Astrocyte (in vitro differentiated cells and primary cell): ENCODE data around the gene ZNF487. TPM values are rescaled to one million over a fixed set of nuclear protein-coding genes. Genes with fewer than 3 reads are reported as not detected.

Source experiments
- DNase-seq: peaks from one replicate; pipeline ENCODE4 v3.0.0-alpha.2; 2010; ENCODE audit warnings: low read depth
- FAIRE-seq: peaks from 2 replicates; lab custom pipeline; 2011; peaks lifted over from hg19 to GRCh38; lab: Jason Lieb, UNC
- H2AFZ ChIP-seq: 2 replicates; pipeline ENCODE4 v1.6.0; 2012; ENCODE audit warnings: low read depth, low read length, inconsistent platforms
- H3K27ac ChIP-seq: 2 replicates; pipeline ENCODE4 v1.5.1; 2011; ENCODE audit warnings: low read depth, low read length, inconsistent platforms
- H3K27me3 ChIP-seq: 2 replicates; pipeline ENCODE4 v1.6.0; 2011; ENCODE audit warnings: low read length, inconsistent platforms; ENCODE audit not compliant: insufficient read depth
- H3K36me3 ChIP-seq: 2 replicates; pipeline ENCODE4 v1.5.1; 2011; ENCODE audit warnings: low read length, inconsistent platforms; ENCODE audit not compliant: insufficient read depth
- H3K4me1 ChIP-seq: 2 replicates; pipeline ENCODE4 v1.5.1; 2011; ENCODE audit warnings: low read length, inconsistent platforms; ENCODE audit not compliant: insufficient read depth
- H3K4me2 ChIP-seq: 2 replicates; pipeline ENCODE4 v1.6.0; 2012; ENCODE audit warnings: low read length, inconsistent platforms
- H3K4me3 ChIP-seq: 2 replicates; pipeline ENCODE4 v1.5.1; 2011; ENCODE audit warnings: low read depth, mild to moderate bottlenecking, low read length, inconsistent platforms; ENCODE audit not compliant: insufficient read depth
- H3K79me2 ChIP-seq: 2 replicates; pipeline ENCODE4 v1.6.0; 2012; ENCODE audit warnings: mild to moderate bottlenecking, low read length, inconsistent platforms; ENCODE audit not compliant: insufficient read depth
- H3K9ac ChIP-seq: 2 replicates; pipeline ENCODE4 v1.6.0; 2012; ENCODE audit warnings: mild to moderate bottlenecking, low read length, inconsistent platforms
- H3K9me3 ChIP-seq: 2 replicates; pipeline ENCODE4 v1.5.1; 2012; ENCODE audit warnings: low read depth, mild to moderate bottlenecking, low read length, inconsistent platforms; ENCODE audit not compliant: insufficient read depth
- H4K20me1 ChIP-seq: 2 replicates; pipeline ENCODE4 v1.6.0; 2012; ENCODE audit warnings: low read length, inconsistent platforms; ENCODE audit not compliant: insufficient read depth
- H3K27ac Mint-ChIP-seq: one replicate; pipeline ENCODE4 v1.8.0; 2021; ENCODE audit warnings: mild to moderate bottlenecking, mixed read lengths; ENCODE audit not compliant: unreplicated experiment
- H3K27me3 Mint-ChIP-seq: one replicate; pipeline ENCODE4 v1.8.0; 2021; ENCODE audit warnings: low read depth, mixed read lengths; ENCODE audit not compliant: unreplicated experiment
- H3K36me3 Mint-ChIP-seq: one replicate; pipeline ENCODE4 v1.8.0; 2021; ENCODE audit warnings: low read depth, mixed read lengths; ENCODE audit not compliant: unreplicated experiment
- H3K4me1 Mint-ChIP-seq: one replicate; pipeline ENCODE4 v1.8.0; 2021; ENCODE audit warnings: low read depth, mixed read lengths; ENCODE audit not compliant: unreplicated experiment
- H3K4me3 Mint-ChIP-seq: one replicate; pipeline ENCODE4 v1.8.0; 2021; ENCODE audit warnings: mild to moderate bottlenecking, moderate library complexity, mixed read lengths; ENCODE audit not compliant: unreplicated experiment
- H3K9me3 Mint-ChIP-seq: one replicate; pipeline ENCODE4 v1.8.0; 2021; ENCODE audit warnings: mild to moderate bottlenecking, mixed read lengths; ENCODE audit not compliant: unreplicated experiment
- EZH2 ChIP-seq: IDR thresholded peaks from 2 replicates; pipeline ENCODE4 v1.6.1; 2012; ENCODE audit warnings: mild to moderate bottlenecking, low read length, inconsistent platforms; ENCODE audit not compliant: insufficient read depth
- total RNA-seq: library from RNA; stranded (reverse); gene quantifications from 2 replicates; pipeline ENCODE4 v1.2.1, GENCODE V29; 2021
- TF ChIP-seq, protein P1 (sequence below): IDR thresholded peaks from 2 replicates; pipeline ENCODE4 v1.5.1; 2011; ENCODE audit warnings: low read depth, mild to moderate bottlenecking, inconsistent platforms, low read length, moderate library complexity; ENCODE audit not compliant: insufficient read depth

ZNF487 gene
- total RNA-seq, 1 donor from 2014 or later: 2.8 TPM

DNA sequence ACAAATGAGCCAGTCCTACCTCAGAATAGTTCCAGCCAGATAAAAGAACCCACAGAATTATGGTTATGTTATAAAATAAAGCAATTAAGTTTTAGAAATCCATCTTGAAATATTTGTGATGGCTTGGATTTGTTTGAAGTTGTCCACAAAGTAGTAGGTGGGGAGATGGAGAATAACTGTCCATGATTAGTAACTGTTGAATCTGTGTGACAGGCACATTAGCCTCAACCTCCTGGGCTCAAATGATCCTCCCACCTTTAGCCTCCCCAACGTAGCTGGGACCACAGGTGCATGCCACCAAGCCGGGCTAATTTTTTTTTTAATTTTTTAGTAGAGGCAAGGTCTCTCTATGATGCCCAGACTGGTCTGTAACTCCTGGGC lies 38.0 kb upstream of the ZNF487 start:
- Histone ChIP-seq H3K9me3 (no peaks in the 10 kb centered on the region), H2AFZ (no peak overlapping the region), H3K4me2 (peak overlapping the region; percentile 88), H3K9ac (no peak overlapping the region), H4K20me1 (peaks cover 92% of the 10 kb centered on the region), H3K27me3 (no peaks in the 10 kb centered on the region), H3K4me1 (peaks cover 38% of the 10 kb centered on the region), H3K36me3 (peaks cover 14% of the 10 kb centered on the region), H3K4me3 (no peak overlapping the region), H3K79me2 (peaks cover 97% of the 10 kb centered on the region), H3K27ac (peak overlapping the region; percentile 66)
- Mint-ChIP-seq H3K9me3 (no peaks in the 10 kb centered on the region), H3K4me3 (no peak overlapping the region), H3K4me1 (peaks cover 48% of the 10 kb centered on the region), H3K27me3 (no peaks in the 10 kb centered on the region), H3K27ac (peak overlapping the region; percentile 75), H3K36me3 (no peaks in the 10 kb centered on the region)
- DNase-seq (no peak), FAIRE-seq (no peak)
- no peak for TF ChIP-seq EZH2
- TF ChIP-seq, protein P1, sequence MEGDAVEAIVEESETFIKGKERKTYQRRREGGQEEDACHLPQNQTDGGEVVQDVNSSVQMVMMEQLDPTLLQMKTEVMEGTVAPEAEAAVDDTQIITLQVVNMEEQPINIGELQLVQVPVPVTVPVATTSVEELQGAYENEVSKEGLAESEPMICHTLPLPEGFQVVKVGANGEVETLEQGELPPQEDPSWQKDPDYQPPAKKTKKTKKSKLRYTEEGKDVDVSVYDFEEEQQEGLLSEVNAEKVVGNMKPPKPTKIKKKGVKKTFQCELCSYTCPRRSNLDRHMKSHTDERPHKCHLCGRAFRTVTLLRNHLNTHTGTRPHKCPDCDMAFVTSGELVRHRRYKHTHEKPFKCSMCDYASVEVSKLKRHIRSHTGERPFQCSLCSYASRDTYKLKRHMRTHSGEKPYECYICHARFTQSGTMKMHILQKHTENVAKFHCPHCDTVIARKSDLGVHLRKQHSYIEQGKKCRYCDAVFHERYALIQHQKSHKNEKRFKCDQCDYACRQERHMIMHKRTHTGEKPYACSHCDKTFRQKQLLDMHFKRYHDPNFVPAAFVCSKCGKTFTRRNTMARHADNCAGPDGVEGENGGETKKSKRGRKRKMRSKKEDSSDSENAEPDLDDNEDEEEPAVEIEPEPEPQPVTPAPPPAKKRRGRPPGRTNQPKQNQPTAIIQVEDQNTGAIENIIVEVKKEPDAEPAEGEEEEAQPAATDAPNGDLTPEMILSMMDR: no peak

GRCh38 chr10:43399320-43400310 lies 37.3 kb upstream of the ZNF487 start:
- peak overlapping the region; percentile 75 for H3K27ac Mint-ChIP-seq
- no peaks in the 10 kb centered on the region for H3K27me3 Mint-ChIP-seq
- Histone ChIP-seq H3K36me3 (peaks cover 7% of the 10 kb centered on the region), H3K4me1 (peaks cover 38% of the 10 kb centered on the region), H3K4me2 (peak overlapping the region; percentile 5), H3K9ac (no peak overlapping the region), H2AFZ (no peak overlapping the region), H3K9me3 (no peaks in the 10 kb centered on the region), H3K27ac (peak overlapping the region; percentile 66), H3K4me3 (no peak overlapping the region), H4K20me1 (peaks cover 92% of the 10 kb centered on the region), H3K79me2 (peaks cover 97% of the 10 kb centered on the region), H3K27me3 (no peaks in the 10 kb centered on the region)
- peak overlapping the region; percentile 23 for H3K4me3 Mint-ChIP-seq
- H3K36me3 Mint-ChIP-seq: peaks cover 4% of the 10 kb centered on the region
- FAIRE-seq: peak; percentile 64
- TF ChIP-seq, protein P1: no peak
- TF ChIP-seq EZH2: no peak
- peak; percentile 71 for DNase-seq
- peaks cover 50% of the 10 kb centered on the region for H3K4me1 Mint-ChIP-seq
- H3K9me3 Mint-ChIP-seq: no peaks in the 10 kb centered on the region

GRCh38 chr10:43401627-43402026 lies 35.3 kb upstream of the ZNF487 start:
- H3K27me3 ChIP-seq: no peaks in the 10 kb centered on the region
- Mint-ChIP-seq H3K4me1 (peaks cover 47% of the 10 kb centered on the region), H3K9me3 (no peaks in the 10 kb centered on the region), H3K4me3 (peak overlapping the region; percentile 40), H3K27me3 (no peaks in the 10 kb centered on the region), H3K36me3 (peaks cover 6% of the 10 kb centered on the region), H3K27ac (peak overlapping the region; percentile 77)
- peaks cover 33% of the 10 kb centered on the region for H3K4me1 ChIP-seq
- H3K27ac ChIP-seq: no peak overlapping the region
- H3K4me3 ChIP-seq: no peak overlapping the region
- H2AFZ ChIP-seq: no peak overlapping the region
- H4K20me1 ChIP-seq: peaks cover 93% of the 10 kb centered on the region
- FAIRE-seq: no peak
- peaks cover 98% of the 10 kb centered on the region for H3K79me2 ChIP-seq
- no peak overlapping the region for H3K4me2 ChIP-seq
- TF ChIP-seq, protein P1: no peak
- no peak for TF ChIP-seq EZH2
- H3K9ac ChIP-seq: no peak overlapping the region
- H3K36me3 ChIP-seq: peaks cover 6% of the 10 kb centered on the region
- DNase-seq: no peak
- H3K9me3 ChIP-seq: no peaks in the 10 kb centered on the region
